Subcutaneous abdominal adipose tissue (tissue), 5 donors: ENCODE data around the gene LORICRIN.
"Not testable (repeated sequence)": the region's sequence is repeated elsewhere in the genome, so short reads cannot be mapped to it uniquely, and the experiment has no call there.

ENCODE experiments used
- H3K27ac ChIP-seq: one replicate; pipeline ENCODE4 v1.7.0; 2013; ENCODE audit warnings: low read depth, mild to moderate bottlenecking, inconsistent platforms, low read length, moderate library complexity
- H3K27me3 ChIP-seq, 5 donors: one replicate each; pipeline ENCODE4 v1.7.0; 2013; ENCODE audit warnings: low read length in 5 of 5, inconsistent platforms in 1 of 5; ENCODE audit not compliant: control insufficient read depth in 5 of 5, insufficient read depth in 4 of 5
- H3K36me3 ChIP-seq, 5 donors: one replicate each; pipeline ENCODE4 v1.7.0; 2013; ENCODE audit warnings: low read length in 5 of 5; ENCODE audit not compliant: control insufficient read depth in 5 of 5, insufficient read depth in 5 of 5
- H3K4me1 ChIP-seq, 5 donors: one replicate each; pipeline ENCODE4 v1.7.0; 2013; ENCODE audit warnings: low read length in 5 of 5, mild to moderate bottlenecking in 3 of 5, moderate library complexity in 1 of 5; ENCODE audit not compliant: control insufficient read depth in 5 of 5, insufficient read depth in 5 of 5
- H3K4me3 ChIP-seq, 5 donors: one replicate each; pipeline ENCODE4 v1.7.0; 2013; ENCODE audit warnings: low read length in 5 of 5, low read depth in 1 of 5
- H3K9ac ChIP-seq, 5 donors: one replicate each; pipeline ENCODE4 v1.7.0; 2013; ENCODE audit warnings: low read length in 5 of 5, mild to moderate bottlenecking in 4 of 5, moderate library complexity in 3 of 5
- H3K9me3 ChIP-seq, 5 donors: one replicate each; pipeline ENCODE4 v1.7.0; 2013; ENCODE audit warnings: low read length in 5 of 5; ENCODE audit not compliant: control insufficient read depth in 5 of 5
- donor health status: healthy.
- donor health status: healthy.
- donor health status: healthy.
- donor health status: healthy.
- donor health status: healthy.

The LORICRIN gene, protein sequence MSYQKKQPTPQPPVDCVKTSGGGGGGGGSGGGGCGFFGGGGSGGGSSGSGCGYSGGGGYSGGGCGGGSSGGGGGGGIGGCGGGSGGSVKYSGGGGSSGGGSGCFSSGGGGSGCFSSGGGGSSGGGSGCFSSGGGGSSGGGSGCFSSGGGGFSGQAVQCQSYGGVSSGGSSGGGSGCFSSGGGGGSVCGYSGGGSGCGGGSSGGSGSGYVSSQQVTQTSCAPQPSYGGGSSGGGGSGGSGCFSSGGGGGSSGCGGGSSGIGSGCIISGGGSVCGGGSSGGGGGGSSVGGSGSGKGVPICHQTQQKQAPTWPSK

GRCh38 chr1:153259387-153259786 lies at the start of gene LORICRIN:
Gene LORICRIN, plus strand, starts transcription at chr1:153259687. Its CDS starts 1,263 bp downstream, at chr1:153260950.
- peaks cover 0 to 17% (median 10%) of the 10 kb centered on the region in 5 donors for H3K4me1 ChIP-seq
- no peaks in the 10 kb centered on the region for H3K9me3 ChIP-seq
- no peak within 1 kb of the TSS for H3K9ac ChIP-seq
- no peak within 1 kb of the TSS for H3K27ac ChIP-seq
- no peak within 1 kb of the TSS for H3K4me3 ChIP-seq
- peaks cover 14 to 40% (median 31%) of the 10 kb centered on the region in 5 donors for H3K27me3 ChIP-seq
- no peaks in the 10 kb centered on the region for H3K36me3 ChIP-seq

GRCh38 chr1:153210206-153210605 lies 49.3 kb upstream of the LORICRIN start:
- Histone ChIP-seq H3K9ac (no peak overlapping the region), H3K4me1 (no peaks in the 10 kb centered on the region), H3K9me3 (no peaks in the 10 kb centered on the region), H3K4me3 (no peak overlapping the region), H3K27ac (no peak overlapping the region), H3K27me3 (peaks cover 3 to 15% (median 6%) of the 10 kb centered on the region in 5 donors), H3K36me3 (no peaks in the 10 kb centered on the region)

GRCh38 chr1:153212201-153212600 lies 47.3 kb upstream of the LORICRIN start:
- Histone ChIP-seq H3K4me1 (no peaks in the 10 kb centered on the region), H3K4me3 (no peak overlapping the region), H3K27me3 (peaks cover 0 to 9% (median 6%) of the 10 kb centered on the region in 5 donors)

GRCh38 chr1:153213519-153213918 lies 46.0 kb upstream of the LORICRIN start:
- no peak overlapping the region for H3K4me3 ChIP-seq
- H3K36me3 ChIP-seq: no peaks in the 10 kb centered on the region
- no peak overlapping the region for H3K27ac ChIP-seq
- no peak overlapping the region for H3K9ac ChIP-seq
- no peaks in the 10 kb centered on the region for H3K4me1 ChIP-seq
- H3K27me3 ChIP-seq: peaks cover 0 to 9% (median 6%) of the 10 kb centered on the region in 5 donors
- no peaks in the 10 kb centered on the region for H3K9me3 ChIP-seq

More at GRCh38 chr1:153212201-153212600, 47.3 kb upstream of the LORICRIN start:
- no peak overlapping the region for H3K9ac ChIP-seq
- H3K27ac ChIP-seq: no peak overlapping the region
- H3K36me3 ChIP-seq: no peaks in the 10 kb centered on the region
- H3K9me3 ChIP-seq: no peaks in the 10 kb centered on the region

DNA sequence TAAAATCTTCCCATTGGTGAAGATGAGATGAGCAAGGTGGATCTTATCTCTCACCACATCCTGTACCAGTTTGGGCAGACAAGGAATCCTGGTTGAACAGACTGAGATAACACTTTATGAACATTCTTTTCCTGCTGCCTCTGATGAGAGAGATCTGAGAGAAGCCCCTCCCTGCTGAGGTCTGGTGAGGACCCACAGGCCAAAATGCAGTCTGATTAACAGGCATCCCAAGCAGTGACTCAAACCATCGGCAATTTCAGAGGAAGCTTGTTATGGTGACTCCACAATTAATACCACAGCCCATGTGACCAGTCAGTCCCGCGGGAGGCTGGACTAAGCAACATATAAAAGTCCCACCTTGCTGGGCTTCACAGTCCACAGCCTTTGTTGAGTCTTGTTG lies 42.3 kb upstream of the LORICRIN start, which contains the start of gene PRR9:
TSS of gene PRR9 (plus strand) at position 373 of the 400 bp plus-strand sequence. CDS start 561 bp downstream, outside the sequence.
- H3K36me3 ChIP-seq: no peaks in the 10 kb centered on the region
- no peak within 1 kb of the TSS for H3K4me3 ChIP-seq
- H3K27ac ChIP-seq: no peak within 1 kb of the TSS
- H3K4me1 ChIP-seq: no peaks in the 10 kb centered on the region
- no peak within 1 kb of the TSS for H3K9ac ChIP-seq
- H3K9me3 ChIP-seq: no peaks in the 10 kb centered on the region
- peaks cover 0 to 4% (median 0%) of the 10 kb centered on the region in 5 donors for H3K27me3 ChIP-seq

DNA sequence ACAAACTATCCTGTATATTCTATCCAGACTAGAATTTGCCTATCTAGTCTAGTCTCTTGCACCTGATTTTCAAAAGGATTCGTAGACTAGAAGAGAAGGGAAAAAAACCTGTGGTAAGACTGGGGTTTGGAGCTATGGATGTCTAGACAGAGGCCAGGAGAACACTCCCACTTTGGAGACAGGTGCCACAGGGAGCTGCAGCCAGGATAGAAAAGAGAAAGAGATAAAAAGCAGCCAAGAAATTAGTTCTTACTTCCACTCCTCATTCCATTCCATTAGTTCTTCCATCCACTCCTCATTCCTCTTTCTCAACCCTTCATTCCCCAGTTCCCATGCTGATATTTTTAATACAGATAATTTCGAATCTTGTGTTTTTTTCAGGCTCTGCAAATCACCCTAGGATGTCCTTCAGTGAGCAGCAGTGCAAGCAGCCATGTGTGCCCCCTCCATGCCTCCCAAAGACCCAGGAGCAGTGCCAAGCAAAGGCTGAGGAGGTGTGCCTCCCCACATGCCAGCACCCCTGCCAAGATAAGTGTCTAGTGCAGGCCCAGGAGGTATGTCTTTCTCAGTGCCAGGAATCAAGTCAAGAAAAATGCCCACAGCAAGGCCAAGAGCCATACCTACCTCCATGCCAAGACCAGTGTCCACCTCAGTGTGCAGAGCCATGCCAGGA lies 41.6 kb upstream of the LORICRIN start:
- Histone ChIP-seq H3K9ac (no peak overlapping the region), H3K9me3 (no peaks in the 10 kb centered on the region), H3K36me3 (no peaks in the 10 kb centered on the region), H3K4me3 (no peak overlapping the region), H3K27ac (no peak overlapping the region), H3K4me1 (no peaks in the 10 kb centered on the region), H3K27me3 (peaks cover 0 to 3% (median 0%) of the 10 kb centered on the region in 5 donors)

GRCh38 chr1:153220606-153221303 lies 38.7 kb upstream of the LORICRIN start:
- Histone ChIP-seq H3K36me3 (no peaks in the 10 kb centered on the region), H3K4me3 (no peak overlapping the region), H3K27ac (no peak overlapping the region), H3K9ac (no peak overlapping the region), H3K4me1 (no peaks in the 10 kb centered on the region), H3K9me3 (no peaks in the 10 kb centered on the region), H3K27me3 (peaks cover 0 to 3% (median 0%) of the 10 kb centered on the region in 5 donors)

DNA sequence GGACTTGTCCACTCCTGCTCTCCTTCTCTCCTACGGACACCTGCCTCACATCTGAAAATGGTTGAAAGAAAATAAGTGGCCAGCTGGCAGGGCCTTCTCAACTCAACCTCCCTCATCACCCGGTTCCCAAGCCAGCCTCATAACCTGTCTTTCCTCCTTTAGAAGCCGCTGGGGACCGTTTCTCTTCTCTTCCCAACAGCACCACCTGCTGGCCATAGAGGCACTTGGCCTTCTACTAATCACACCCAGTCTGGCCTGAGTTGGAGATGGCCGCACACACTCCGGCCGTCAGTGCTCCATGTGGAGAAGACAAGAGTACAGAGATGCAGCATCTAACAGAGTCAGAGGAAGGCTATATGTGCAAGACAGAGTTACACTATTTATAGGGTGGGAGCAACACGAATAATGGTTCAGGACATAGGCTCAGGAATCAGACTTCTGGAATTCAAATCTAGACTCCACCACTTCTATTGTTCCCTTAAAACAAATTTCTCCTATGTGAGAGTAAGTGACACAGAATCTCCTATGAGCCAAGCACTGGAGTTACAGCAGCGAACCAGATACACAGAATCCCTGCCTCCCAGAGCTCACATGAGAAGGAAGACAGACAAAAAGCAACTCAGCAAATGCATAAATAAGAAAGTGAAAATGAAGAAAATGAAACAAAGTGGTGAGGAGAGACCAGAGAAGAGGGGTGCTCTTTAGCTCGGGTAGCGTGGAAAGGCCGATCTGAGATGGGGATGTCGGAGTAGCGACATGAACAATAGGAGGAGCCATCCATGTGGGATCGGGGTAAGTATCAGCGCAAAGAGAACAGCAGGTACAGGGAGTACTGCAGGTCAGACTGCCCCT lies 36.2 kb upstream of the LORICRIN start:
- not testable (repeated sequence) for H3K4me1 ChIP-seq, H3K27me3 ChIP-seq, H3K36me3 ChIP-seq, H3K9me3 ChIP-seq, H3K4me3 ChIP-seq, H3K27ac ChIP-seq, H3K9ac ChIP-seq

DNA sequence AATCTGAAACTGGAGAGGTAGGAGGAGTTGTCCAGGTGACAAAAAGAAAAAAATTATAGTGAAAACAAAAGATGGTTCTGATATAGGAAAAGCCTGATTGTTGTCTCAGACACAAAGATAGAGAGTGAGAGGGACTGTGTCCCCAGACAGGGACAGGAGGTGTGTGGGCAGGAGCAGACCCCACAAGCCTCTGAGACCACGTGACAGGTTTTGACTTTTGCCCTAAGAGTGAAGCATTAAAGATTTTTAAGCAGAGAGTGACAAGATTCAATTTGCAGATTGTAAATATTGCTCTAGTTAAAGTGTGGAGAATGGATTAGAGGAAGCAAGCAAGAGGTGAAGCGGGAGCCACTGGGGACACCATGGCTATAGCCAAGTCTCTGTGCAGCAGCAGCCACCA lies 31.7 kb upstream of the LORICRIN start:
- H3K27ac ChIP-seq: no peak overlapping the region
- peaks cover 0 to 11% (median 0%) of the 10 kb centered on the region in 5 donors for H3K4me1 ChIP-seq
- H3K36me3 ChIP-seq: no peaks in the 10 kb centered on the region
- peaks cover 0 to 5% (median 0%) of the 10 kb centered on the region in 5 donors for H3K27me3 ChIP-seq
- no peak overlapping the region for H3K9ac ChIP-seq
- H3K9me3 ChIP-seq: no peaks in the 10 kb centered on the region
- no peak overlapping the region for H3K4me3 ChIP-seq
